ENCODE data around the gene GPR17. TPM values are rescaled to one million over a fixed set of nuclear protein-coding genes. Genes with fewer than 3 reads are reported as not detected.

Gene GPR17
- total and polyA plus RNA-seq, 5 donors from 2014 or later = not detected

DNA sequence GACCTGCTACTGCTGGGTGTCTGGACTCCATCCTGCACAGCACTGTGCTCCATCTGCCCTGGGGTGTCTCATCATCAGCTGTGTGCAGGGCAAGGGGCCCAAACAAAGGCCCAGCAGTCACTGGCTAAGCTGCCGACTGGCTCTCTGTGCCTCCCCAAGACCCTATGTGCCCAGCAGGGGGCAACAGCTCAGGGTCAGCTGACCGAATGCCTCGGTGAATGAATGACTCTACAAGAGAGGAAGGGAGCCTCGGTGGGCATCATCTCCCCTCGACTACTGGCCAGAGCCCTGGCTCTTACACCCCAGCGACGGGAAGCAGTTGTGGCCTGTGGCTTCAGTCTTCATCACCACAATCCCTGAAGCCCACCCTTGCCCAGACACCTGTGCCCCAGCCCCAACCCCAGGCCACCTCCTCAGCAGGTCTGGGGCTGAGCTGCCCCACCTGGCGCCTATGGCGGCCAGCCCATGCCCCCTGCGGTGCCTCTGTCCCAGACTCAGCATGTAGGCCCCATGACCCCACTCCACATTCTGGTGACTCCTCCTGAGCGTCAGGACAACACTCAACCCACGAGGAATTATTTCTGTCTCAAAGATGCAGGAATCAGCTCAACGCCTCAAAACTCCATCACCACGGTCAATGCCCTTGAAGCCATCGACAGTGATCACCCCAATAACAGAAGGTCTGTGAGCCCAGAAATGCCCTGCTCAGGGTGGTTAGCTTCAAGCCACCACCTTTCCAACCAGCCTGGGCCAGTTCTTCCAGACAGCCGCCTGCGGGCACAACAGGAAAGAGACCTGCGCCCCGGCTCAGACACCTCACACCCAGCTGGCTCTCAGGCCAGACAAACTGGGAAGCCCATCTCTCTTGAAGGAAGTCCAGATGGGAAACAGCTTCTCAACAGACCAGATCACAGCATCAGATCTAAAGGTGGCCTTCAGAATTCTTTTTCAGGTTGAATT, 1.6 kb upstream of the GPR17 start:
- no peaks in the 10 kb centered on the region for H3K9me3 ChIP-seq (ENCODE audit: control insufficient read depth in 2 of 2, low read length in 2 of 2)
- H3K36me3 ChIP-seq (ENCODE audit: control insufficient read depth, insufficient read depth, low read length) = no peaks in the 10 kb centered on the region
- peak overlapping the region in 2 of 4 donors; percentile 75 to 92 for H3K4me3 Mint-ChIP-seq
- peak overlapping the region; percentile 30 to 90 (median 76) for H3K27ac Mint-ChIP-seq
- peaks cover 0 to 67% (median 10%) of the 10 kb centered on the region in 4 donors for H3K4me1 Mint-ChIP-seq
- H3K27me3 Mint-ChIP-seq = peaks cover 8% of the 10 kb centered on the region
- DNase-seq = no peak
- H3K27ac ChIP-seq (ENCODE audit: insufficient read depth, low read length, poor library complexity, severe bottlenecking) = no peak overlapping the region
- peaks cover 40% of the 10 kb centered on the region for H3K4me1 ChIP-seq (ENCODE audit: control insufficient read depth, insufficient read depth, low read length, poor library complexity, severe bottlenecking)
- H3K27me3 ChIP-seq (ENCODE audit: control insufficient read depth, insufficient read depth, low read length) = no peaks in the 10 kb centered on the region
- no peaks in the 10 kb centered on the region for H3K36me3 Mint-ChIP-seq
- no peak overlapping the region for H3K4me3 ChIP-seq (ENCODE audit: low read depth, low read length)
- no peaks in the 10 kb centered on the region for H3K9me3 Mint-ChIP-seq
- no peak for ATAC-seq (ENCODE audit: low read depth in 2 of 2)

DNA sequence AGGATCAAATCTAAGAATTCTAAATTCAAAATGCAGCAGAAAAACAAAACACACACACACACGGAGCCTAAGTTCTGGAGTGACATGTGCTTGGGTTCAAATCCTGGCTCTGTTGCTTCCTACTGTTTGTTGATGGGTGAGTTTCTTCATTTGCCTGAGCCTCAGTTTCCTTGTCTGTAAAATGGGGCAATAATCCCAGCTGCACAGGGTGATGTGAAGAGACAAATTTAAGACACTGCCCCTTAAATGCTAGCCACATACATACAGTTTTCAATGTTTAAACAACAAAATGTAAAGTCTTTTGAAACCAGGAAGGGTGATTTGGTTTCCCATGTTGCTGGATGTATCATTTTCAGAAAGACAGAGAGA, 943 bp upstream of the GPR17 start:
- Mint-ChIP-seq H3K9me3 (no peaks in the 10 kb centered on the region), H3K4me3 (no peak overlapping the region), H3K4me1 (peaks cover 0 to 66% (median 14%) of the 10 kb centered on the region in 4 donors), H3K27me3 (peaks cover 12% of the 10 kb centered on the region), H3K27ac (peak overlapping the region in 2 of 3 donors; percentile 30 to 69), H3K36me3 (no peaks in the 10 kb centered on the region)
- H3K9me3 ChIP-seq (ENCODE audit: control insufficient read depth in 2 of 2, low read length in 2 of 2) = no peaks in the 10 kb centered on the region
- no peak for ATAC-seq (ENCODE audit: low read depth in 2 of 2)
- H3K36me3 ChIP-seq (ENCODE audit: control insufficient read depth, insufficient read depth, low read length) = no peaks in the 10 kb centered on the region
- no peaks in the 10 kb centered on the region for H3K27me3 ChIP-seq (ENCODE audit: control insufficient read depth, insufficient read depth, low read length)
- peaks cover 40% of the 10 kb centered on the region for H3K4me1 ChIP-seq (ENCODE audit: control insufficient read depth, insufficient read depth, low read length, poor library complexity, severe bottlenecking)
- no peak overlapping the region for H3K4me3 ChIP-seq (ENCODE audit: low read depth, low read length)
- DNase-seq = no peak
- no peak overlapping the region for H3K27ac ChIP-seq (ENCODE audit: insufficient read depth, low read length, poor library complexity, severe bottlenecking)

DNA sequence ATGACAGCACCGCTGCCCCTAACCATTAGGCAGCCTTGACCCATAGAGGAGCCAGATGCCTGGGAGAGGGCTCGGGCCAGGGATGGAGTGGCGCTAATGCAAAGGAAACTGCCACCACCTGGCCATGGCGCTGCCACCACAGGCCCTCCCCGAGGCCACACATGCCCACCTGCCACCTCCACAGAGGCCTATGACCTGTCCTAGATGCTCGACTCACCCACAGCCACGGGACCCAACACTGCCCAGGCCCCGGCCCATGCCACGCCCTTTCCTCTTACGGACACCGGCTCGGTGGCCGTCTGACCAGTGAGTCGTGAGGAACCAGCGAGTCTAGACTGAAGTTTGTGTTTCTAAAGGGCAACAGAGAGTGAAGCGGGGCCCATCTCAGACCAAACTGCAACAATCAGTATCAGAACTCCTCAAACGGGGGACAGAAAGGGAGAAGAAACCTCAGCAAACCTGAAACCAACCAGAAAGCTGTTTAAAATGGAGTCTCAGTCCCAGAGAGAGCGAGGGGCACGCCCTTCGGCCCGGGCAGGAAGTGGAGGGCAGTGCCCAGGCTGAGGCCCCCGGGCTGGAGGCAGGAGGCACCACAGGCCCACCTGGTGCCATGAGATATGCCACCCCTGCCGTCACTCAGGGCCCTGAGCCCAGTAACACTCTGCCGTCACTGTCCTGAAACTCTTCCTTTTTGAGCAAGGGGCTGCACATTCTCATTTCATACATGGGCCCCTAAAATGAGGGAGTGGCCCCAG, 711 bp downstream of the GPR17 start:
- Histone ChIP-seq H3K9me3 (ENCODE audit: control insufficient read depth in 2 of 2, low read length in 2 of 2) (no peaks in the 10 kb centered on the region), H3K4me1 (ENCODE audit: control insufficient read depth, insufficient read depth, low read length, poor library complexity, severe bottlenecking) (peaks cover 23% of the 10 kb centered on the region), H3K36me3 (ENCODE audit: control insufficient read depth, insufficient read depth, low read length) (no peaks in the 10 kb centered on the region), H3K27me3 (ENCODE audit: control insufficient read depth, insufficient read depth, low read length) (no peaks in the 10 kb centered on the region), H3K27ac (ENCODE audit: insufficient read depth, low read length, poor library complexity, severe bottlenecking) (no peak overlapping the region), H3K4me3 (ENCODE audit: low read depth, low read length) (no peak overlapping the region)
- H3K36me3 Mint-ChIP-seq = no peaks in the 10 kb centered on the region
- H3K4me3 Mint-ChIP-seq = no peak overlapping the region
- H3K9me3 Mint-ChIP-seq = no peaks in the 10 kb centered on the region
- H3K27ac Mint-ChIP-seq = peak overlapping the region in 2 of 3 donors; percentile 74 to 79
- H3K27me3 Mint-ChIP-seq = peaks cover 12% of the 10 kb centered on the region
- DNase-seq (no peak), ATAC-seq (ENCODE audit: low read depth in 2 of 2) (no peak)
- H3K4me1 Mint-ChIP-seq = peaks cover 0 to 49% (median 14%) of the 10 kb centered on the region in 4 donors

DNA sequence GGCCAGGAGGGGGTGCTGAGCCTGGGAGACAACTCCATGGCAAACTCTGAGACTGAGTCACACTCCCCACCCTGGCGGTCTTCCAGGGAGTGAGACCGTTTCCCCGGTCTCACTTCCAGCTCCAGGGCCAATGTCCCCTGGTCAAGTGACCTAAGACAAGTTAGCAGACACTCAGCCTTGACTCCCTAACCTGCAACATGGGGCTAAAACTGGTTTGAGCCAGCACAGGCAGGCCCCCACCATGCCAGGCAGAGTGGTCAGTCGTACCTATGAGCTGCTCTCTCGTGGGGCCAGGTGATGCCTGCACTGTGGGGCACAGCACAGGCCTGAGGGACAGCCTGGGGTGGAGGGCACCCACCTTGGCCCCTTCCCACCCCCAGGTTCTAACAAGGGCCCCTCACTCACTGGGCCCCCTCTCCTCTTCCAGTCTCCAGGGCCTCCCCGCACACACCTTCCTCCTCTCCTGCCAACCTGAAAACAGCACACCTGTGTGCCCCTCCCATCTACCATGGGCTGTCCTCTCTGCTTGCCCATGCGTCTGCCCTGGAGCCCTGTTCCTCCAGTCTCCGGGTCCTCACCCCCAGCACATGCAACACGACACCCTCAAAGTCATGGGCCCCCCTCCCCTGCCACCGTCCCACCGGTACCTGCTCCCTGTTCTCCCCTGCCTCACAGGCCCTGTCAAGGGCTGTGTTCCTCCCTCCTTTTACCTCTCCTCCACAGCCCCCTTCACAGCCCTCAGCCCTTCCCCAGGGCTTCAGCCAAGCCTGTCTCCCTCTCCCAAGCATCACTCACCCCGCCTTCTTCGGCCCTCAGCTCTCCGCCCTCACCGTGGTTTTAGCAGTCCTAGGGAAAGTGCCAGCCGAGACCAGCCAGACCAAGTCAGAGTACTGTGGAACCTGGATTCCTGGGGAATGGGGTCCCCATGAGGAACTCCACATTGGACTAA, 1.6 kb downstream of the GPR17 start:
- Mint-ChIP-seq H3K27me3 (peaks cover 12% of the 10 kb centered on the region), H3K4me3 (no peak overlapping the region), H3K27ac (peak overlapping the region in 2 of 3 donors; percentile 56 to 79), H3K4me1 (peaks cover 0 to 44% (median 14%) of the 10 kb centered on the region in 4 donors), H3K9me3 (no peaks in the 10 kb centered on the region), H3K36me3 (no peaks in the 10 kb centered on the region)
- Histone ChIP-seq H3K4me3 (ENCODE audit: low read depth, low read length) (no peak overlapping the region), H3K4me1 (ENCODE audit: control insufficient read depth, insufficient read depth, low read length, poor library complexity, severe bottlenecking) (peaks cover 15% of the 10 kb centered on the region), H3K36me3 (ENCODE audit: control insufficient read depth, insufficient read depth, low read length) (no peaks in the 10 kb centered on the region), H3K27me3 (ENCODE audit: control insufficient read depth, insufficient read depth, low read length) (no peaks in the 10 kb centered on the region), H3K9me3 (ENCODE audit: control insufficient read depth in 2 of 2, low read length in 2 of 2) (no peaks in the 10 kb centered on the region), H3K27ac (ENCODE audit: insufficient read depth, low read length, poor library complexity, severe bottlenecking) (no peak overlapping the region)
- DNase-seq (no peak), ATAC-seq (ENCODE audit: low read depth in 2 of 2) (no peak)

DNA sequence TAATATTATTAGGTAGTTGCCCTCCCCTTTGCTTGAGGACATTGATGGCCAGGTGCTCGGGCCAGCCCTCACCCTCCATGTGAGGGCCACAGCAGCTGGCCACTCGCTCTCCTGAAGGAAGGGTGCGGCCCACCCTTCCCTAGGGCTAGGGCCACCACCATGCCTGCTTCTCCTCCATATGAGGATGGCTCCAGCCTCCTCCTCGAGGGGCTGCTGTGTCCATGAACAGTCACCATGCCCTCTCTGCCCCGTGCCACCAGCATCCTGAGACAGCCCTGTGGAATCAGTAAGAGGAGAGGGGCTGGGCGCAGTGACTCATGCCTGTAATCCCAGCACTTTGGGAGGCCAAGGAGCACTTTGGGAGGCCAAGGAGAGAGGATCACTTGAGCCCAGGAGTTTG, 2.4 kb downstream of the GPR17 start:
- Mint-ChIP-seq H3K36me3 (no peaks in the 10 kb centered on the region), H3K27ac (peak overlapping the region in 1 of 3 donors; percentile 56), H3K4me1 (peaks cover 0 to 41% (median 14%) of the 10 kb centered on the region in 4 donors), H3K4me3 (no peak overlapping the region), H3K27me3 (peaks cover 12% of the 10 kb centered on the region), H3K9me3 (no peaks in the 10 kb centered on the region)
- H3K4me1 ChIP-seq (ENCODE audit: control insufficient read depth, insufficient read depth, low read length, poor library complexity, severe bottlenecking) = peaks cover 10% of the 10 kb centered on the region
- ATAC-seq (ENCODE audit: low read depth in 2 of 2) (no peak), DNase-seq (no peak)
- no peak overlapping the region for H3K4me3 ChIP-seq (ENCODE audit: low read depth, low read length)
- H3K27me3 ChIP-seq (ENCODE audit: control insufficient read depth, insufficient read depth, low read length) = no peaks in the 10 kb centered on the region
- H3K9me3 ChIP-seq (ENCODE audit: control insufficient read depth in 2 of 2, low read length in 2 of 2) = no peaks in the 10 kb centered on the region
- no peak overlapping the region for H3K27ac ChIP-seq (ENCODE audit: insufficient read depth, low read length, poor library complexity, severe bottlenecking)
- no peaks in the 10 kb centered on the region for H3K36me3 ChIP-seq (ENCODE audit: control insufficient read depth, insufficient read depth, low read length)

DNA sequence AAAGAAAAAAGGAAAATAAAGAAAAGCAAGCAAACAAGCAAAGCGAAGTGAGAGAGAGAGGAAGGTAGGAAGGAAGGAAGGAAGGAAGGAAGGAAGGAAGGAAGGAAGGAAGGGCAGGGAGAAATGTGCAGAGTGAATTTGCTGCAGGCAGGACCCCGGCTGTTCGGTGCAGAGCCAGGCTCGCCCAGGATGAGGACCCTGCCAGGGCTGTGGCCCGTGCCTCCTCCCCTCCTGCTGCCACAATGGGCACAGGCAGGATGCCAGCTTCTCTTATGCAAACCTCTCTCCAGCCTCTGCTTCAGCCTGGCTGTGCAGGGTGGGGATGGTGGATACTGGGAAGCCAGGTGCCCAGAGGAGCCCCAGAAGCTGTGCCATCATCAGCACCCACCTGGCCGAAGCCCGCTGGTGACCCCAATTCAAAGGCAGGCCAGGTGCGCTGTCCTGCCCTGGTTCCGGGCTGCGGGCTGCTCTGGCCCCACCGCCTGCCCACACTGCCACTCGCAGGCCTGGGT, 3.2 kb downstream of the GPR17 start:
- H3K4me3 ChIP-seq (ENCODE audit: low read depth, low read length) = no peak overlapping the region
- H3K27ac ChIP-seq (ENCODE audit: insufficient read depth, low read length, poor library complexity, severe bottlenecking) = peak overlapping the region; percentile 33
- Mint-ChIP-seq H3K36me3 (no peaks in the 10 kb centered on the region), H3K27me3 (peaks cover 12% of the 10 kb centered on the region), H3K27ac (peak overlapping the region in 2 of 3 donors; percentile 52 to 82), H3K4me1 (peaks cover 0 to 35% (median 14%) of the 10 kb centered on the region in 4 donors), H3K9me3 (no peaks in the 10 kb centered on the region), H3K4me3 (no peak overlapping the region)
- ATAC-seq (ENCODE audit: low read depth in 2 of 2) = peak in 1 of 2 donors; percentile 39
- no peak for DNase-seq
- no peaks in the 10 kb centered on the region for H3K27me3 ChIP-seq (ENCODE audit: control insufficient read depth, insufficient read depth, low read length)
- H3K9me3 ChIP-seq (ENCODE audit: control insufficient read depth in 2 of 2, low read length in 2 of 2) = no peaks in the 10 kb centered on the region
- no peaks in the 10 kb centered on the region for H3K36me3 ChIP-seq (ENCODE audit: control insufficient read depth, insufficient read depth, low read length)
- H3K4me1 ChIP-seq (ENCODE audit: control insufficient read depth, insufficient read depth, low read length, poor library complexity, severe bottlenecking) = peaks cover 10% of the 10 kb centered on the region

DNA sequence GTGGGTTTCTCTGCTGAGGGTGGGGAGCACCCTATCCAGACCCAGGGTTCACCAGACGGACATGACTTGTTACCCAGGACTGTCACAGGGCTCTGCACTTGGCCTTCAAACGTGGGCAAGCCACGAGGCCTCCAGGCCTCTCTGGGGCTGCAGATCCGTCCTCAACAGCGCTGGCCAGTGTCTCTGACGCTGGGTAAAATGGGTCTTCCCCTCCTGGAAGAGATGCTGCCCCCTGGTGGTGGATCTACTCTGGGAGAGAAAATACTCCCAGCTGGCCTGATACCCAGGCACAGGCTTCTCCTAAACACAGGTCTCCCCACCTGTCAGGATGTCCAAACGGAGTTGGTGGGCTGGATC, 3.7 kb downstream of the GPR17 start:
- H3K27ac ChIP-seq (ENCODE audit: insufficient read depth, low read length, poor library complexity, severe bottlenecking) = peak overlapping the region; percentile 33
- H3K36me3 ChIP-seq (ENCODE audit: control insufficient read depth, insufficient read depth, low read length) = no peaks in the 10 kb centered on the region
- no peaks in the 10 kb centered on the region for H3K9me3 Mint-ChIP-seq
- ATAC-seq (ENCODE audit: low read depth in 2 of 2) (peak; percentile 67), DNase-seq (peak; percentile 71 to 80 (median 78))
- no peaks in the 10 kb centered on the region for H3K36me3 Mint-ChIP-seq
- no peaks in the 10 kb centered on the region for H3K9me3 ChIP-seq (ENCODE audit: control insufficient read depth in 2 of 2, low read length in 2 of 2)
- peaks cover 10% of the 10 kb centered on the region for H3K4me1 ChIP-seq (ENCODE audit: control insufficient read depth, insufficient read depth, low read length, poor library complexity, severe bottlenecking)
- H3K27ac Mint-ChIP-seq = peak overlapping the region in 2 of 3 donors; percentile 82 to 89
- H3K4me3 Mint-ChIP-seq = peak overlapping the region in 3 of 4 donors; percentile 23 to 72 (median 52)
- no peak overlapping the region for H3K4me3 ChIP-seq (ENCODE audit: low read depth, low read length)
- peaks cover 12% of the 10 kb centered on the region for H3K27me3 Mint-ChIP-seq
- H3K27me3 ChIP-seq (ENCODE audit: control insufficient read depth, insufficient read depth, low read length) = no peaks in the 10 kb centered on the region
- H3K4me1 Mint-ChIP-seq = peaks cover 0 to 33% (median 13%) of the 10 kb centered on the region in 4 donors

All from CD4-positive, CD25-positive, alpha-beta regulatory T cell (primary cell).